Kasumi-1 (cell line): ENCODE results near the gene SIPA1L2.

Source experiments
- DNase-seq, 2 experiments: peaks; one replicate each; lab custom pipeline; 2025; lab: John Stamatoyannopoulos, UW

The SIPA1L2 gene

GRCh38 chr1:232630047-232630893 lies at the start of gene SIPA1L2:
TSS of gene SIPA1L2 (minus strand) at chr1:232630133. CDS start at chr1:232515339, 114,794 bp downstream.
- peak; percentile 89 to 95 for DNase-seq

- no peak for DNase-seq
Observed at GRCh38 chr1:232678185-232678886, 48.4 kb upstream of the SIPA1L2 start.

GRCh38 chr1:232676307-232676706 lies 46.4 kb upstream of the SIPA1L2 start:
- no peak for DNase-seq

- DNase-seq, result no peak
Observed at GRCh38 chr1:232675898-232676297, 46.0 kb upstream of the SIPA1L2 start.

- no peak for DNase-seq
Observed at GRCh38 chr1:232675260-232675659, 45.3 kb upstream of the SIPA1L2 start.

GRCh38 chr1:232673256-232673655 lies 43.3 kb upstream of the SIPA1L2 start:
- DNase-seq, result no peak

GRCh38 chr1:232669981-232670747 lies 40.2 kb upstream of the SIPA1L2 start:
- no peak for DNase-seq

GRCh38 chr1:232667778-232668165 lies 37.8 kb upstream of the SIPA1L2 start:
- no peak for DNase-seq

- no peak for DNase-seq
Observed at GRCh38 chr1:232667094-232667777, 37.3 kb upstream of the SIPA1L2 start.

GRCh38 chr1:232664844-232665777 lies 35.2 kb upstream of the SIPA1L2 start:
- no peak for DNase-seq

GRCh38 chr1:232662910-232663309 lies 33.0 kb upstream of the SIPA1L2 start:
- DNase-seq, result no peak

- DNase-seq, result no peak
Observed at GRCh38 chr1:232658386-232658785, 28.5 kb upstream of the SIPA1L2 start.

GRCh38 chr1:232657426-232658005 lies 27.6 kb upstream of the SIPA1L2 start:
- no peak for DNase-seq

GRCh38 chr1:232655746-232656085 lies 25.8 kb upstream of the SIPA1L2 start:
- DNase-seq, result no peak

GRCh38 chr1:232655028-232655745 lies 25.3 kb upstream of the SIPA1L2 start:
- no peak for DNase-seq

GRCh38 chr1:232653789-232654188 lies 23.9 kb upstream of the SIPA1L2 start:
- DNase-seq, result no peak

GRCh38 chr1:232650845-232651244 lies 20.9 kb upstream of the SIPA1L2 start:
- DNase-seq, result no peak

GRCh38 chr1:232650418-232650817 lies 20.5 kb upstream of the SIPA1L2 start:
- no peak for DNase-seq

GRCh38 chr1:232648316-232648715 lies 18.4 kb upstream of the SIPA1L2 start:
- no peak for DNase-seq

- DNase-seq, result no peak
Observed at GRCh38 chr1:232644209-232644608, 14.3 kb upstream of the SIPA1L2 start.
